Suppressor macrophage (primary cell): Measurements from ENCODE around the gene P4HB.
"Not testable (repeated sequence)": the region's sequence is repeated elsewhere in the genome, so short reads cannot be mapped to it uniquely, and the experiment has no call there.

ENCODE experiments used
- DNase-seq, 4 experiments: peaks; one replicate each; pipeline ENCODE4 v3.0.0-alpha.2; 2020 to 2022

The P4HB gene

DNA sequence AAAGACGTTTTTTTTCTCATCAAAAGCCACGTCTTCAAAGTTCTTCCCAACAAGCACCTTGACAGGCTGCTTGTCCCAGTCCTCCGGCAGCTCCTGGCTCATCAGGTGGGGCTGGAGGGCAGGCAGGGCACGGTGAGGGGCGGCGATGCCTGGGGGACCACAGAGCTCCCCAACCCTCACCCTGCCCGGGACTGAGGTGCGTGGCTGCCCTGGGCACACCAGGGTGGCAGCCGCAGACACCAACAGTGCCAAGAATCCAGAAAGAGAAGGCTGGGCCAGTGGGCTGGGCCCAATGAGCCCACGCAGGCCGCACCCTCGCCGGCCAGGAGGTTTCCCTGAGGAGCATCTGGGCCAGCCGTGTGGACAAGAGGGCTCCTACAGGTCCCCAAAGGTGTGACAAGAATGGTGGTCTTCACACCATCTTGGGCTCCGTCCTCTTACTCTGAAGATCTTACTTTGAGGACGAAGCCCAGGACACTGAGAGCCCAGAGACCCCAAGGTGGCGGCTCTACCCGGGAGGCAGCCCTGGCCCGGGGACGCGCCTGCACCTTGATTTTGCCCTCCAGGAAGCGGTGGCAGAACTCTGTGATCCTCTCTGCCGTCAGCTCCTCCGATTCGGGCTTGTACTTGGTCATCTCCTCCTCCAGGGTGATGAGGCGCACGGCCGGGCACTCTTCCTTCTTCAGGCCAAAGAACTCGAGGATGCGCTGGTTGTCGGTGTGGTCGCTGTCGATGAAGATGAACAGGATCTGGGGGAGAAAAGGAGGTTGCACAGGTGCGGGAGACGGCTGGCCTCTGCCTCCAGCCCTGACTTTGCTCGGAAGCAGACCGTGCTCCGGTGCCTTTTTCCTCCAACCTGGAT is 14.2 kb downstream of the P4HB start:
- DNase-seq, result no peak

DNA sequence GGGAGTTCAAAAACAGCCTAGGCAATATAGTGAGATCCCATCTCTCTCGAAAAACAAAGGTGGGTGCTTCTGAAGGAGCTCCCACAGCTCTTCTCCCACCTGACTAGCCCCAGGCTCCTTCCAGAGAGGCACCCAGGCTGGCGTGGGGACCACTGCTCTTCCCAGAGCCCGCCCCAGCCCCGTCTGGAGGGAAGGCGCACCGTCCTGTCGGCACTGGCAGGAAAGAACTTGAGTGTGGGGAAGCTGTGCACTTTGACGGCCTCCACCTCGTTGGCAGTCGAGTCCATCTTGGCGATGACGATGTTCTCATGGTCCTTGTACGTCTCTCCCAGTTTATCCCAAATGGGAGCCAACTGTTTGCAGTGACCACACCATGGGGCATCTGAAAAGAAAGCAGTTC is 15.0 kb downstream of the P4HB start:
- no peak for DNase-seq

DNA sequence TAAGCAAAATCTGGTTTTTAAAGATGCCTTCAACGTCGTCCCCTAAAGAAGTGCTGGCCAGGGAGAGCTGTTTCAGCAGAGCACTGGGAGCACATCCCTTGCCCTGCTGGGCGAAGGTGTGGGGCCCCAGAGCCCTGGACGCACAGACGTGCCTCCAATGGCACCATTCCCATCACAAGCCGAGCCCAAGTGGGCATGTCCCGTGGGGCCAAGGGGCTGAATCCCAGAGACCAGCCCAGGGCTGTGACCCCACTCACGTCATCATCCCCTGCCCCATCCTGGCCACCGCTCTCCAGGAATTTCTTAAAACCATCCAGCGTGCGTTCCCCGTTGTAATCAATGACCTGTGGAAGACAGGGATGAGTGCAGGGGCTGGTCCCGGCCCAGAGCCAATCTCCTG is 15.4 kb downstream of the P4HB start:
- no peak for DNase-seq

DNA sequence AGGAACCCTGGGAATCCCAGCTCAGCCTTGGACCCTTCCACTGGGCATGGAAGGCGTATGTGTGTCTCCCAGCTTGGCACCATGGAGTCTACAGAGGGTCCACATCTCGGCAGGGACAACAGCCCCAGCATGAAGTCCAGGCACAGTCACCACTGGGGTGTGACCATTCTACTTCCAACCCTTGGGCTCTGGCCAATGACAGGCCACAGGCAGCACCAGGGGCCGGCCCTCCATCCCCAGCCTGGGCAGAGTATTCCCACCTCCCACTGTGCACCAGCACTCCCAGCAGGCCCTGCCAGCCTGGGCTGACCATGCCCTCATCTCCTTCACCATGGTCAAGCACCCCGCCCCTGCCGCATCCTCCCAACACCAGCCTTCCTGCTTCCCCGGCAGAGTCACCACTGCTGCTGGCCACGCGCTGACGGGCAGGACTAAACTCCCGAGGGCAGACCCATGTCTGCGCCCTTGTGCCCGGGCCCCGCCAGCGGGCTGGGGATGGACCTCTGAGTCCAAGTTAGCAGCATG is 15.9 kb downstream of the P4HB start:
- DNase-seq, result no peak

DNA sequence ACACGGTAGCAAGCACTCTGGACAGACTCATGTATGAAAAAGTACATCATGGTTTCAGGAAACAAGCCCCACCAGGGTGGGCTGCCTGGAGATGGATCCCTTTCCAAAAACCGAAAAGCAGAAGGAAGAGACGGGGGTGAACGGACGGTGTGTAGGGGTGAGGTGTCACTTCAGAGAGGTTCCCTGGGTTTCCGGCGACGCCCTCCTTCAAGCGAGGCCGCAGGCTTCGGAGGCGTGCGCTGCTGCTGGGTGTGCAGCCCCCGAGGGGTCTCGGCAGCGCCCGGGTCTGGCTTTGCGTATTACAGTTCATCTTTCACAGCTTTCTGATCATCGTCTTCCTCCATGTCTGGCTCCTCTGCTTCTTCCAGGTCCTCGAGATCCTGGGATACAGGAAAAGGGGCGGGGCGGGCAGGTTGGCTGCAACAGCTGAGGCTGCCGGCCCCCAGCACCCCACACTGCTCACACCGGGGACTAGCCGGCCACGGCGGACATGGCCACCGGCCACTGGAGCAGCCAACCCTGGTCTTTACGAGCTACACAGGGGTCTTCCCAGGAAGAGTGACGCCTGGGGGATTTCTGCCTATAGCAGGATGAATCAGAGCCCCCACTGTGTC is 16.5 kb downstream of the P4HB start:
- DNase-seq, result no peak

DNA sequence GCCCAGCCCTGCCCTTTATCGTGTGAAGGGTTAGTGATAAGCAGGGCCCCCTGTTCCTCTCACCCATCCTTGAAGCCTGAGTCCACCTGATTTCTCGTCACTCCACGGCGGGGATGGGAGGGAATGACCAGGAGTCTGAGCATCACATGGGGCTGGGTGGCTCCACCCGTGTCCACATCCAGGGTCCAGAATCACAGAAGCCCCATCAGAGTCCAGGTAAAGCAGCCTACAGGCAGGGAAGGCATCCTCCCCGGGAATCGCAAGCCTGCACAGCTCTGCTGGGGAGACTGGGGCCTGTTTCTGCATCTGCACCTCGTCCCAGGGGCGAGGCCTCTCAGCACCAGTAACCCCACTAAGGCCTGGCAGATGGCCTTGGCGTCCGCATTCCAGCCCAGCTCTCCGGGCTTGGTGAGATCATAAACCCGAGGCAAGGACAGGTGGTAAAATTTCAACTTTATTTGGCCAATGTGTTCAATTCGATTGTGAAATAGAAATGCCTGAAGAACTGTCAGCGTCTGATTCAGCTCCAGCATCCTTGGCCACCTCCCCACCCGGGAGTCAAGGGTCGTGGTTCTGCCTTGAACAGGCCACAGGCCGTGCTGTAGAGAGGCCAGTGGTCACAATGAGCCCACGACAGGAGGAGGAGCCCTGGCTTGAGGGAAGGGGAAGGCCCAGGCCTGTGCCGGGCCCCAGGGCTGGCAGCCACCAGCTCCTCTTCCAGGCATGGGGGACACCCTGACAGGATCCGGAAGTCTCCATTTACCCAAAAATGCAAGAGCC is 17.4 kb downstream of the P4HB start:
- no peak for DNase-seq

DNA sequence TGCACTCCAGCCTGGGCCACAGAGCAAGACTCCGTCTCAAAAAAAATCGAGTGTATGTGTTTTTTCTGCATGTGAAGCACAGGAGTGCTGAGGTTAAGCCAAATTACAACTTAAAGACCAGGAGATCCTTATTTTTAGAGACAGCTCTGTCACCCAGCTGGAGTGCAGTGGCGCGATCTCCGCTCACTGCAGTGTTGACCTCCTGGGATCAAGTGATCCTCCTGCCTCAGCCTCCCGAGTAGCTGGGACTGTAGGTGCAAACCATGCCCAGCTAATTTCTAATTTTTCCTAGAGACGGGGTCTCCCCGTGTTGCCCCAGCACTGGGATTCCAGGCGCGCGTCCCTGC is 18.0 kb downstream of the P4HB start:
- no peak for DNase-seq

DNA sequence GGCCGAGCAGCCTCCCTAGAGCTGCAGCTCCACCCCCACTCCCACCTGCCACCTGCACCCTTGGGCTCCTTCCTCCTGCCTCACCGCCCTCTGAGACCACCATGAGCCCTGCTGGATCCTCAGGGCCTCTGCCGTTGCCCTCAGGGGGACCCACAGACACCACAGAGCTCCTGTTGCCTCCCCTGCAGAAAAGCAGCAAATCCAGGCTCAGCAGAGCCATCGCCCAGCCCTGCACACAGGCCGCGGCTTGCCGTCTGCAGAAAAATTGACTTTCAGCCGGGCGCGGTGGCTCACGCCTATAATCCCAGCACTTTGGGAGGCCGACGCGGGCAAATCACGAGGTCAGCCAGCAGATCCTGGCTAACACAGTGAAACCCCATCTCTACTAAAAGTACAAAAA is 18.5 kb downstream of the P4HB start:
- no peak for DNase-seq

DNA sequence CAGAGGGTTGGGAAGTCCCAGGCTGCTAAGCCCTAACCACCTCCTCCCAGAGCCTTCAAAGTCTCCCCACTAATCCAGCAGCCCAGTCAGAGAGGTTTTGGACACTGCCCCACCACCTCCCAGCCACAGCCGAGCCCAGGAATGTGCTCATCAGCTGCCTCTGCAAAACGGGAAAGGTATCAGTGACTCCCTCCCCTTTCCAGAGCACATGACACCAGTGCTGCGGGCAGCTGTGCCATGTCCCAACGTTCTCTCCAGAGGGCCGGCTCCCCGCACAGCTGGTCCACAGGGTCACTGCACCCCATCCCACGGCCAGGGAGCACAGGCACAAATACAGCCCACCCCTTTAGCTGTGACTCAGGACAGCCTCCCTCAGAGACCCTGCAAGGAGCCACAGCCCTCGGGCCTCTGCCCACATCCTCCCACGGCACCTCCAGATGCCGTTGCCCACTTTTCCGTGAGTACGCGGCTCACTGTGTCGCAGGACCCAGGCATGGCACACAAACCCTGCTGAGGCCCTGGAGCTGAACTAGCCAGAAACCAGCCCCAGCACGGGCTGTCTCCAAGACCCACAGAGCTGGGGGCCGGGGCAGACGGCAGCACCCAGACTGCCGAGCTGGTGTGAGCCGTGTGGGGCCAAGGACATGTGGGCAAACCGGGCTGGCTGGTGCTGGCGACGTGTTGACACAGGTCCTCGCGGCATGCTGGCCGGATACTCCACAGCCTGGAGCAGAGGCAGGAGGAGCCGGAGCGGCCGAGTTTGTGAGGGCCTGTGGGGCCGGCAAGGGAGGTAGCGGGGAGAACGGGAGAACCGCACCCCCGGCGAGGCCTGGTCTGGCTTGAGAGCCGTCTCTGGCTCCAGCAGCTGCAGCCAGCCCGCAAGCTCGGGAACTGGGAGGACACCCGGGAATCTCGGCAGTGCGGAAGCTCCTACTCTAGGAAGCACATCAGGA is 19.2 kb downstream of the P4HB start:
- DNase-seq, result peak; percentile 33 to 61 (median 38)

DNA sequence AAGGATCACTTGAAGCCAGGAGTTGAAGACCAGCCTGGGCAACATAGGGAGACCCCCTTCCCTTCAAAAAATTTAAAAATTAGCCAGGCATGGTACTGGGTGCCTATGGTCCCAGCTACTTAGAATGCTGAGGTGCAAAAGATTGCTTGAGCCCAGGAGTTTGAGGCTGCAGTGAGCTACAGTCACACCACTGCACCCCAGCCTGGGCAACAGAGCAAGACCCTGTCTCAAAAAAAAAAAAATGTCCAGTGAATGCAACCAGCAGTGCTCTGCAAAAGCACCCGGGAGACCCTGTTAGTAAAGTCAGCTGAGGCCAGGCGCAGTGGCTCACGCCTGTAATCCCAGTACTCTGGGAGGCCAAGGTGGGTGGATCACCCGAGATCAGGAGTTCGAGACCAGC is 20.3 kb downstream of the P4HB start:
- not testable (repeated sequence) for DNase-seq

DNA sequence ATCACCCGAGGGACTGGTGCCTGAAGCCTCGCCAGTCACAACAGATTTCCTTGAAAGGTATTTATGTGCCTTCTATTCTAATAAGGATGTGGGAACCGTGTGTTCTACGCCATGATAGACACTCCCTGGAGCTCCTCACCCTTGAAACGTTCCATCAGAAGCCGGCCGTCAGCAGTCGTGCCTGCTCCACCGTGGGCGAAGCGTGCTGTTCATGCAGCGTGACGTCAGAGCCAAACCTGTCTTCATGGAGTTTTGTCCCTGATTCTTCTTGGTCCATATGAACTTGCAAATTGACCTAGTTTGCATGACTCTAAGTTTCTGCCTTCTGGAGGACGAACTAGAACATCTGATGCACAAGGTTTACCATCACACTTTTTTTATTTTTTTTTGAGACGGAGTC is 21.0 kb downstream of the P4HB start:
- no peak for DNase-seq

DNA sequence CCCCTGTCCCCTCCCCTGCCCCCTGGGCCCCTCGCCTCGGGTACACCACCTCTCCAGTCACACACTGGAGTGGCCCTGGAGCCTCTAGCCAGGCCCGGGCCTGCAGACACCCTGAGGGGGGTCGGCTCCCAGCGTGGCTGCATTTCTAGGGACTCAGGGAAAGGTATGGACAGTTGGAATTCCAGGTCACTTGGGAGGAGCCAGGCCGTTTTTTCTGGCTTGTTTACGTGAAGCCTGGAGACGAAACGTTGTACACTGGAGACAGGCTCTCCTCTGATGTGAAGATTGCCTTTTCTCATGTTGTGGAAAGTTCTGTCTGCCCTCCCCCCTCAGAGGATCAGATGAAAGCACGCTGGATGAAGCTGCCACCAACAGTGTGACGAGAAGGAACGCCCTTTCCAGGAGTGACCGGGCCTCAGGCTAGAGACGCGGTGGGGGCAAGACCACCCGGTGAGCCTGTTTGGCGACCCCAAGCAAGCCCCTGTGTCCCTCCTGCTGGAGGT is 21.5 kb downstream of the P4HB start:
- DNase-seq, result no peak

DNA sequence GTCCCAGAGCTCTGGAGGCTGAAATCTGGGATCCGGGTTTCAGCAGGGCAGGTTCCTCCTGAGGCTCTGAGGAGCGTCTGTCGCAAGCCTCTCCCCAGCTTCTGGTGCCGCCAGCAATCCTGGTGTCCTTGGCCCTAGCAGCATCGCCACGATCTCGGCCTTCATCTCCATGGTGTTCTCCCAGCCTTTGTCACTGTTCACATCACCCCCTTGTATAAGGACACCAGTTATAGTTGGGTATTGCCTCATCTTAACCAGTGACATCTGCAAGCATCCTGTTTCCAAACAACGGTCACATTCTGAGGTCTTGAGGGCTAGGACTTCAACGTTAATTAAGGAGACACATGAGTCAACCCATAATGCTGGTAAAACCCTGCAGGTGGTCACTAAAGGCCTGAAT is 22.7 kb downstream of the P4HB start:
- peak; percentile 73 to 89 (median 79) for DNase-seq

DNA sequence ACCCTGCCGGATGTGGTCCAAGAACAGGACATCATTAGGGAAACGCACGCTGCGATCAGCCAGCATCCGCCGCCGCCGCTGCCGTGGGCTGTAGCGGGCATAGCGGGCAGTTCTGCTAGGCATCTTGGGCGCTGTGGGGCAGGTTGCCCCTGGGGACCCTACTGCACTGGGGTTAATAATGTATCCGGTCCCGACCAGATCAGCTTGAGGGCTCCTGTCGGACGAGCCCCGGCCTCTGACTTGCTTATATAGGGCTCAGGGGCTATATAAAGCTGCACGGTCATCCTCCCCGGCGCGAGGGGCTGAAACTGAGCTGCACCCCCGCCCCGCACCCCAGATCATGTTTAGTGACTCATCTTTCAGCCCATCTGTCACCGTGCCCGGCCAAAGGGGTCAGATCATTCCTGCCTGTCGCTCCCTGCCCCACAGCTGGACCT is 25.5 kb downstream of the P4HB start, which contains the start of gene PPP1R27:
Gene PPP1R27 (minus strand): TSS at position 220 of the 437 bp plus-strand sequence. CDS start 97 bp downstream, at position 123.
- no peak for DNase-seq

DNA sequence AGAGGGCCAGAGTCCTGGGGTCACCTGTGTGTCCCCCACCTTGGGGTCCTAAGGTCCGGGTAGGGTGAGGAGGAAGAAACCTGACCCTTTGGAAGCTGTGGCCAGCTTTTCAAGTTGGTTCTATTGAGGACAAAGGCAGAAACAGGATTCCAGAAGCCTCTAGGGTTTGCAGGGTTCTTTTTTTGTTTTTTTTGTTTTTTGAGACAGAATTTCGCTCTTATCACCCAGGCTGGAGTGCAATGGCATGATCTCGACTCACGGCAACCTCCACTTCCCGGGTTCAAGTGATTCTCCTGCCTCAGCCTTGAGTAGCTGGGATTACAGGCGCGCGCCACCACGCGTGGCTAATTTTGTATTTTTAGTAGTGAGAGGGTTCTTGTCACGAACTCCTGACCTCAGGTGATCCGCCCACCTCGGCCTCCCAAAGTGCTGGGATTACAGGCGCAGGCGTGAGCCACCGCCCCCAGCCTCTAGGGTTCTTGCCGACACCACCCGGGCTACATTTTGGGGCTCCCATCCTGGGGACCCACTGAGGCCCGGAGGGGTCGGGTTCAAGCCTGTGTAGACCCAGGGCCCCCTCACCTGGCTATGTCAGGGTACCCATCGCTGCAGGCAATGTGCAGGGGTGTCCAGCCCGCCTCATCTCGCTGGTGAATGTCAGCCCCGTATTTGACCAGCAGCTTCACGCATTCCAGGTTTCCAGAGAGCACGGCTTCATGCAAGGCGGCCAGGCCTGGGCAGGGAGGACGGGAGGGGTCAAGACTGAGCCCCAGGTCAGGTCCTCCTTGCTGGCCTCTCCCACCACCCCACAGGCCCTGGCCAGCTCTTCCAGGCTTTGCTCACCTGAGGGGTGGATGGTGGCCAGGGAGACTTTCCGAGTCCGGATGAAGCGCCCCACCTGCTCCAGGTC is 26.2 kb downstream of the P4HB start:
- no peak for DNase-seq

DNA sequence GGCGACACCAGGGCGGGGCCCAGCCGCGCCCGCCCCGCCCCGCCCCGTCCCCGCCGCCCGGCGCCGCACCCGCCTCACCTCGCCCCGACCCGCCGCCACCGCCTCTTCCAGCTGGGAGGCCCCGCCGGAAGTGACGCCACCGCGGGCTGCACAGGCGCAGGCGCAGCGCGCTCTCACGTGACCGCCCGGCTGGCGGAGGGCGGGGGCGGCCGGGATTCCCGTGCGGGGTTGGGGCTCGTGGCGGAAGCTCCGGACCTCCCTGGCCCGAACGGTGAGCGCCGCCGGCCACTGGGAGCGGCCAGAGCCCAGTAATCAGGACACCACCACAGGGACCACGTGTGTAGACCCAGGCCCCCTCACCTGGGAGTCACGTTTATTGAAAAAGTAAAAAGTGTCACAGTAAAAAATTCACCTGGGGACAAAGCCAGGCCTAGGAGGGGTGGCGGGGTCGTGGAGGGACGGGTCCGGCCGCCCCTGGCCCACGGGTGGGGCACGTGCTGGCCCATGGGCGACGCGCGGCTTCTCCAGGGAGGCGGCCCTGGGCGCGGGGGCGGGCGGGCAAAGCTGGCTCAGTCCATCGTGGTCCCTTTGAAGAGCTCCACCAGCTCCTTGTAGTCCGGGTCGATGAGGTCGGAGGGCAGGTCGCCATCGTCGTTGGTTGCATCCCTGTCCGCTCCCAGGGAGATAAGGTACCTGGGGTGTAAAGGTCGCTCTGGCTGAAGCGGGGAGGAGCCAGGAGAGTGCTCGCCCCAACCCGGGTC is 27.0 kb downstream of the P4HB start, which contains the start of gene MCRIP1:
Gene MCRIP1 (minus strand): TSS at position 132 of the 761 bp plus-strand sequence. CDS start 8,785 bp downstream, outside the sequence.
- peak; percentile 98 to 100 (median 98) for DNase-seq

DNA sequence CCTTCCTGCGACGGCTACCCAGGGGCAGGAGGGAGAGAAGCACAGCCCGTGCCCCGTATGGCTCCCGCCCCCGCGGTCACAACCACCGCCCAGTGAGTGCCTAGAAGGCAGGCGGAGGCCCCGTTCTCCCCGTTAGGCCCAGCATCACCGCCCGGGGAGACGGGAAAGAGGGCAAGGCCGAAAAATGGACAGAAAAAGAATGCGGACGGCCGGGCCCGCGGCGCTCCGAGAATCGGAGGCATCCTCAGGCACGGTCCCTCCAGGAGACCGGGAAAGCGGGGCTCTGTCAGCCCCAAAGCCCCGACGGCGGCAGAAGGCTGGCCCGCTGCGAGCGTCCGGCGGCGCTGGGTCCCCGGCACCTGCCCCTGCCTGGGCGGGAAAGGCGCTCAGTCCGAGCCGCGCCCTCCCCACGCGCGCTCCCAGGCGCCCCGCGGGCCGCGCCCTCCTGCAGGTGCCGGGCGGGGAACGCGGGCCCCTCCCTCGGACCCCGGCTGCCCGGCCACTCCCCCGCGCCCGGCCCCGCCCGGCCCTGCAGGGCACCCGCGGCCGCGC is 27.7 kb downstream of the P4HB start:
- peak; percentile 37 to 71 (median 54) for DNase-seq

DNA sequence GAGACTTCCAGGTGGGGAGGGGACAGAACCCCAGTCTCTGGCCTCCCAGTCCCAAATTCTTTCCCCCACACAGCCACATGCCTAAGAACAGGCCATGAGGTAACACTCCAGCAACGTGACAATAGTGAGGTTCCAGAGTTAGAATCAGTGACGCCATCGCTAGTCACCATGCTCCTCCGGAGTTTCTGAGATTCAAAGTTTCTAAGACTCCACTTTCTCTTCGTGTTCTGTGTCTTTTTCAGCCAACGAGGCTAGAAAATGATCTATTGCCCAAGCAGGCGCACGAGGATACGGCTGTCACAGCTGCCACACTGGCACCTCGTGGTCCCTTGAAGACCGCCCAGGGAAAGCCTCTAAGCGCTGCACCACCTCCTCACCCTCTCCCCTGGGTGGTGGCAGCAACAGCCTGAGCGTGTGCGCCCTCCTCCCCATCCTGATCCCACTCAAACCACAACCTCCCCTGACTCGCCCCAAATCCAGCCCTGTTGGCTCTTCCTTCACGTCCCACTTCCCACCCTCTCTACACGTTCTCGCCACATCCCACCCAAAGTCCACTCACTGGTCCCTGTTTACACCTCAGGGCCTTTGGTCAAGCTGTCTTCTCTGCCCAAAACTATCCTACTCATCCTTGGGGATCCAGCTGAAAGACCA is 28.3 kb downstream of the P4HB start:
- DNase-seq, result peak; percentile 86 to 94 (median 91)

DNA sequence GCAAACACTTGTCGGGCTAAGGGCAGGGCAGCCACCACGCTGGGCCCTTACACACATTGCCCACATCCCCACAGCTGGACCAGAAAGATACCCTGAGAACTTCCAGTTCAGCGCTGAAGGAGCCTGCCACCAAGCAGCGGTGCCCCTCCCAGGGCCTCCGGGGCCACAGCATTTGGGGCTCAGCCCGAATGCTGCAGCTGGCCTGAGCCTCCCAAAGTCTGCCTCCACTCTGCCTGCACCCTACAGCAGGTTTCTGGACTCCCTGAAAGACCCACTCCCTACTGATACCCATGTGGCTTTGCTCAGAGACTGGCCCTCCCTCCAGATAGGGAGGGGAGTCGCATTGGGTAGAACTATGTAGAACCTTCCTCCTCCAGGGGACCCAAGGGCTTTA is 28.8 kb downstream of the P4HB start:
- DNase-seq, result peak in 1 of 4 experiments; percentile 11
